ENCODE data around the gene NBEA.
"Not testable (repeated sequence)": the region's sequence is repeated elsewhere in the genome, so short reads cannot be mapped to it uniquely, and the experiment has no call there.

NBEA gene

DNA sequence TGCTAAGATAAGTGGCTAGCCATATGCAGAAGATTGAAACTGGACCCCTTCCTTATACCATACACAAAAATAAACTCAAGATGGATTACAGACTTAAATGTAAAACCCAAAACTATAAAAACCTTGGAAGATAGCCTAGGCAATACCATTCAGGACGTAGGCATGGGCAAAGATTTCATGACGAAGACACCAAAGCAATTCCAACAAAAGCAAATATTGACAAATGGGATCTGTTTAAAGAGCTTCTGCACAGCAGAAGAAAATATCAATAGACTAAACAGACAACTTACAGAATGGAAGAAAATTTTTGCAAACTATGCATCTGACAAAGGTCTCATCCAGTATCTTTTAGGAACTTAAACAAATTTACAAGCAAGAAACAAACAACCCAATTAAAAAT, 466.2 kb downstream of the NBEA start:
- DNase-seq, result not testable (repeated sequence)

DNA sequence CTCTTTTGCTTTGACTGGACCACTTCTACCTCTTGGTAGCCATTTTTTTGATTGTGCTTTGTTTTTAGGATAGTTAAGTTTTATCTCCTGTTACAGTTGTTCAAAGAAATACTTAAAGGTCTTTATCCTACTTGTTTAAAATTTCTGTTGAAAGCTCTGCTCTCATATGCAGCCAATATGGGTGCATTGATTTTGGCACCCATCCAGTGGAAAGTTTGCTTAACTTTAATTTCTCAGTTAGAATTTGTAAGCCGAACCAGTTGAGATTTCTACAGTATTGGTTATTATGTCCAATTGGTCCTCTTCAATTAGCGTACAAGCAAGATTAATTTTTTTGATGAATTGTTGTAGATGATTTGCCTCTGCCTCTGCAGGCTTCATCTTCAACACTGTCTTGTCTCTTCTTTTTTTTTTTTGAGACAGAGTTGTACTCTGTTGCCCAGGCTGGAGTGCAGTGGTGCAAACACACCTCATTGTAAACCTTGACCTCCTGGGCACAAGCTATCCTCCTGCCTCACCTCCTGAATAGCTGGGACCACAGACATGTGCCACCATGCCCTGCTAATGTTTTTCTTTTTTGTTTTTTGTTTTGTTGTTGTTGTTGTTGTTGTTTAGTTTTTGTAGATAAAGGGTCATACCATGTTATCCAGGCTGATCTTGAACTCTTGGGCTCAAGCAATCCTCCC, 469.1 kb downstream of the NBEA start:
- no peak for DNase-seq

DNA sequence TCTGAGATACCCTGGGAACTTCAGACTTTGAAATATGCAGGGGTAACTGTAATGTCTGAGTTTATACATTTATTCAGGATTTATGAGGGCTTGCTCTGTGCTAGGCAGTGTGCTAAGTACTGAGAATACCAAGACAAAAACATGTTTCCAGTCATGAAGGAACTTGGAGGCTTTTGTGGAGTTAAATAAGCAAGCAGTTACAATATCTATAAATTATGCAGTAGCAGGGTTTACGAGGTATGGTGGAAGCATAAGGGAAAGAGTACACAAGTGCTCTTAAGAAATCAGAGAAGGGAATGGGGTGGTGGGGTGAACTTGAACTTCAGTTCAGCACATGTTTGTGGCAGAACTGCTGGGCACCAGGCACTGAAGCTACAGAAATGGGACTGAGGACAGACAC, 506.4 kb downstream of the NBEA start:
- DNase-seq, result no peak

DNA sequence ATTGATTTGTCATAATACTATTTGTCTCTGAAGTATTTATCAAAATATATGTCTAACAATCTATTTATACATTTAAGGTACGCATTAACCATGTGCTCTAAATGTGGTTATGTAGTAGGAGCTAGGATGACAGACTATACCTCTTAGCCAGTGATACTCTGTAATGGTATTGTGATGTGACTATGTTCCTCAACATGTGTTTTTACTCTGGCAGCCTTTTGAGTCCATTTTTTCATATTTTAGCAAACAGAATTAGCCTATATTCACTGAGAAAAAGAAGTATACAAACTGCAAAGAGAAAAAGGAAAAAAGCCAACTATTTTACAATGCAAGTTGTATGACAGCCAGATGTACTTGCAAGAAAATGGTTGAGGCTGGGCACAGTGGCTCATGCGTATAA, 507.8 kb downstream of the NBEA start:
- DNase-seq, result no peak

DNA sequence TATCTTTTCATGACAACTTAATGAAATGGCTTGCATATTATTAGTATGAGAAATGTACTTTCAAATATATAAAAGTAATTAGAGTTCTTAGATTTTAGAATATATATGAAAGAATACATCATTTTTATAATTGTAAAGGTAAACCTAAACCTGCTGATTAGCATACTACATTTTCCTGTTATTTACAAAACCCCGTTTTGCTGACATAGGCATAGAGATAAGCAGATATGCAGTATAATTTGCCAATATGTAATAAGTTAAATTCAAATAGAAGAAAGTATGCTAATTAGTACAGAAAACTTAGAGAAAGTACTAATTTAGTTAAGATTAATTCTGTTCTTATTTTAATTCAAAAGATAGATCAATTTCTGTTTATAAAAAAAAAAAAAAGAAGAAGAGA, 513.0 kb downstream of the NBEA start:
- no peak for DNase-seq

DNA sequence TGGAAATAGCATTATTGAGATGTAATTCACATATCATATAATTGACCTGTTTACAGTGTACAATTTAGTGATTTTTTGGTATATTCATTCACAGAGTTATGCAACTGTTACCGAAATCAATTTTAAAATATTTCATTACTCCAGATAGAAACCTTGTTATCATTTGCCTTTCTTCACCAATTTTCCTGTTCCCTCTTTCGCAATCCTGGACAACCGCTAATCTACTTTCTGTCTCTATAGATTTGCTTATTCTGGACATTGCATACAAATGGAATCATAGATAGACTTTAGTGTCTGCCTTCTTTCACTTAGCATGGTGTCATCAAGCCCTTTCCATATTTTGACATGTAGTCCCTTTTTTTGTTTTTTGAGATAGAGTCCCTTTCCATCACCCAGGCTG, 515.2 kb downstream of the NBEA start:
- no peak for DNase-seq

DNA sequence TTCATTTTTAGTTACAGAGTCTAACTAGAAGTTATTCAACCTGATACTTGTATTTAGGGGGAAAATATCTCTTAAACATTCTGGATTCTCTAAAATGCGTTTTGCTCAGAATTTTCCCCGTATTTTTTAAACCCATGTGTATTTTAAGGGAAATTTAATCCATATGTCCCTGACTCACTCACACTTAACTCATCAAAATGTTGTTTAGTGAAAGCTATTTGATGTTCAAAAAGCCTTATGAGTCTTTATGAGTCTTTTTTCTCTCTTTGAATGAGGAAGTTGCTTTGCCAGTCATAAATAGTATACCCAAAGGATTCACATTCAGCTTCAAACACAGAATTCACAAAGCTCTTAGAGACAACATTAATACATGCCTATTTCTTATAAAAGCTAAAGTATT, 518.0 kb downstream of the NBEA start:
- DNase-seq, result no peak

DNA sequence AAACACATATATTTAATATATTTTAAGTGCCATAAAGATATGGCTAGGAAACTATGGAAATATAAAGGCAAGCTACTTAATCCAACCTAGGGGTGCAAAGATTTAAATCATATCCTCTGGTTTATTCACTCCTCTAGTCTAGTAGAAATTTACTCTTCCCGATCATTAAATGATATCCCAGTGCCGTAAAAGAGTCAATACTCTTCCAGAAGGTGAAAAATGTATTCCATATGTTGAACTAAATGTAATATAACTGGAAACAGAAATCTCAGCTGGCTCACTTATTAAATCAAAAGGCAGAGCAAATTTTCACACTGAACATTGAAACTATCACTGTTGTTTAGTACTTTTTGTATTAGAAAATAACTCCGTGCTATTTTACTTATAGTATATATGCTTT, 523.3 kb downstream of the NBEA start:
- DNase-seq, result no peak

DNA sequence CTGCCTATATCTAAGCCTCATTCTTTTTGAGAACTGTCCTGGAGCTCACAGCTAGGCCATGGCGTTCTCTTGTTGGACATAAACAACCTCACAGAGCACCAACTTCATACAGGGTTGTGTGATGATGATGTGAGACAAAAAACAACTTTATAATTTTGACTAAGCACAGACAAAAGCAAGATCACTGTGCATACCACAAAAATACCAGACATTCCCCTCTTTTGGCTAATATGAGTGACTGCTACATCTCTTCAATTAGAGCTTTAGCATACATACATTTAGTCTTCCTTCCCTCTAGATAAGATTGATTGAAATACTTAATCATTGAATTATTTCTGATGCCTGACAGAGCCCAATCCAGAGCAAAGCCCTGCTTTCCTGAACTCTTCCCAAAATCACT, 526.1 kb downstream of the NBEA start:
- DNase-seq, result no peak

DNA sequence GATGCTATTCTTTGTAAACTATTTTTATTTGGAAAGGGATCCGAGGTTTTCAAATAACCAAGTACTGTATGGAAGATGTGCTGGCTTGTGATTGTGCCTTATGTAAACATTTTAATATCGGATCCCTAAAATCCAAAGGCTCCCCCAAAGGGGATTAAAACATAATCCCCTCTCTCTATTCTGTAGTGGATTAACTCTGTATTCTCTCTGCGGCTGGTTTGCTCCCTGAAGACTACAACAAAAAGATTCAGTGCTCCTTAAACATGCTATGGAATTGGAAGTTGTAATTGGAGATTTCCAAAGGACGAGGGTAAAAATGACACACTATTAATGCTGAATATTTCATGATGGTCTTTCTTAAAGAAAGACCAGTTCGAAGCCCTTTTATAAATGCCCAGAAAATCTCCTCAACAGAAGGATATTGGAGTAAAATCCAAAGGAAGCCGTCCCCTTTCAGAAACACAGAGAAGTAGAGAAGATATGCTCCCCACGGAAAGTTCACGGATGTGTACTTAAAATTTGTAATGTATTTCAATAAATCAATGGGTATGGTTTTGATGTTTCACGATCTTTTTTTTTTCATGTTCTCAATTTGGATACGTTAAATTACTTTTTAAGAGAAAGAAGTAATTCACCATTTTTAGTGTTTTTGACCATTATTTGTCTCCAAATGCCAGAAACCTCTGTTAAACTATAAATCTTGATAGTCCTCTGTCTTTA, 527.9 kb downstream of the NBEA start:
- DNase-seq, result no peak

DNA sequence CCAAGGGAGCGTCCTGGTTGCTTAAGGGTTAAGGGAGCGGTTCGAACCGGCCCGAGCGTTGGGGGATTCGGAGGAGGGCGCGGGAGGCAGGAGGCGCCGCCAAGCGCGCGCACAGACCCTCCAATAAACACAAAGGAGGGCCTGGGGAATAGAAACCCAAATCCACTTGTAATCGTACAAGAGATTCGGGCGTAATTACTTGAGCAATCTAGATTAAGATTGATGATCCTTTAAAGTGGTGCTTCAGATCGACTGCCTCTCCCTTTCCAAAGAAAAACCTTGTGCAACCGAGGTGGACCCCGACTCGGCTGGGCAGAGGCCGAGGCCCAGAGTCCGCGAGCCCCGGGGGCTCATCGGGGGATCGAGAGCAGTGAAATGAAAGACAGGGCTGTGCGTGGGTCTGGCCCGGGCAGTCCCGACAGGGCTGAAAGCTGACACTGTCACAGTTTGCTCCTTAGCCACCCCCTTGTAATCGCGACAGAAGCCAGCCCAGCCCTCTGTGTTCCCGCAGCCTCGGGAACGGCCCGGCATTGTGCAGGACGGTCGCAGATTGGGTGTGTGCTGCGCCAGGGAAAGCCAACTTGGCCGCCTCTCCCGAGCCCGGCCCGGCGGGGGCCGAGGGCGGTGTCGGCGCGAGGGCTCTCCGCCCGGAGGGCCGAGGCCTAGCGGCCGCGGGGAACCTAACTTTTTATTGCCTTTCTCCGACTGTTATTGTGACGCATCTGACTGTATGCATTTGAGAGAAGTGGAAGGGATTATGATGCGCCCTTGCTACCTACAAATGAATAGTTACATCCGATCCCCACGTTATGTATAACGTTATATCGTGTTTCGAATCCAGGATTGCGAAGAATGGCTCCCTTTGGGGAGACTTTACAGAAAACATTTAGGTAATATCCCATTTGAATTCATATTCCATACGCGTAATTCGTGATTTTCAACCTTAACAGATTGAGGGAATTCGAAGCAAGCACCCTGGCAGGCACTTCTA, 528.9 kb downstream of the NBEA start:
- DNase-seq, result no peak

DNA sequence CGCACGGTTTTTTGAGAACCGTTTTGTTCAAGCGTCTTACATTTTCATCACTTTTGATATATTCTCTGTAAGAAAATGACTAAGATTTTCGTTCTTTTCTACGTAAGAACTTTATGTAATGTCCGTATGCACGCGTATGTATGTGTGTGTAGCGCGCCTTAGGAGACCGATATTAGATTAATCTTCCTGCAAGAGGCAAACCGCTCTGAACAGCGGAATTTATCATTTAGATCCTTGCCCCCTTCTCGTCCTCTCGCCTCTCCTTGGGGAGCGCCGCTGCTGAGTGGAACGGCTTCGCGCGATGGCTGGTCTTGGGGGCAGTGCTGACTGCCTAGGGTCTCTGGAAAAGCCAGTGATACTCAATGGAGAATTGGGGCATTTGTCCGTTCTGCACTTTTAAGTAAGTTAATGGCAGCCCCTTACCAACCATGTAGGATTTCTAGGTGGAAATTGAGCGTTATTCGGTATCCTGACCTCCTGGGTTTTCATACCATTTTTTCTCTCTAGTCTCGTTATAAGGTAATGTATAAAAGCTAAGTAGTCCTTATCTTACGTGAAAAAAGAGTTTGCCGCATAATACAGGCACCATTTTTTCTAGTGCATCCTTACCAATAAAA, 529.7 kb downstream of the NBEA start:
- no peak for DNase-seq

DNA sequence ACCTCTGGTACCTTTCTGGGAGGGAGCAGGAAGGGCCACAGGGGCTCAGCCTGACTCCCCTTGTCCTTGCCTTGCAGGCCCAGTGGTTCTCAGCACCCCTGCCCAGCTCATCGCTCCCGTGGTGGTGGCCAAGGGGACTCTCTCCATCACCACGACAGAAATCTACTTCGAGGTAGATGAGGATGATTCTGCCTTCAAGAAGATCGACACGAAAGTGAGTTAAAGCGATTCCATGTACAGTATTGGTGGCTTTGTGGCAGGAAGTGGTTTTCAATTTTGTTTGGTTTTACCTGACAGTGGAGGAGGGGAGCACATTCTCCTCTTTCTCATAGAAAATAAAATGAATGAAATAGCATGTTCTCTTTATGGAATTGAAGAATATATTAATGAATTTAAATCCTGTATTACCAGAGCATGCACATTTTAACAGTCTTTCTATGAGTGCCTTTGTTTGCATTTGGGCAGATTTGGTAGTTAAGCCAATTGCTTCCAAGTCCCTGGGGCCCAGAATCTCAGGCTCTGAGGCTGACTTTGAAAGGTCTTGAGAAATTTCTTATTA, 530.3 kb downstream of the NBEA start:
- no peak for DNase-seq

DNA sequence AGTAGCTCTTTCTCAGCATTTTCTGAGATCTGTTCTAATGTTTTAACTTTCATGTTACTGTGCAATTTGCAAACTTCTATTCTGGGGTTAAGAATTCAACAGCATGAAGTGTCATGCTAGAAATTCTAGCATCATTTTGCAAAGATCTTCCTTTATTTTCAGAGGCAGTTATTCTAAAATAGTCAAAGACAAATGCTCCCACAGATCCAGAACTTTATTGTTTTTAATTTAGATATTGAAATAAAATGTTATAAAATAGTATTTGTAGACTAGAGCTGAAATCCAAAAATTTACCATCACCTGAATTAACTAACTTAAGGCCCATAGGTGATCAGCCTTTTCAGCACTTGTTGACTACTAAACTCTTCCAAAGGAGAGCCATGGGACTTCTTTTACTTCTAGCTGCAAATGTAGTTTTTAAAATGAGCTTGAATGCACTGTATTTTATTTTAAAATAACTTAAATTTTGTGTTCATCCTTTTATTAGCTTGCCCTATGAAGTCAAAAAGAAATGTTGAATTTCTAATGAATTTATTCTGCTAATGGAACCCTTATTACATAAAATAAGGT, 531.2 kb downstream of the NBEA start:
- DNase-seq, result no peak

DNA sequence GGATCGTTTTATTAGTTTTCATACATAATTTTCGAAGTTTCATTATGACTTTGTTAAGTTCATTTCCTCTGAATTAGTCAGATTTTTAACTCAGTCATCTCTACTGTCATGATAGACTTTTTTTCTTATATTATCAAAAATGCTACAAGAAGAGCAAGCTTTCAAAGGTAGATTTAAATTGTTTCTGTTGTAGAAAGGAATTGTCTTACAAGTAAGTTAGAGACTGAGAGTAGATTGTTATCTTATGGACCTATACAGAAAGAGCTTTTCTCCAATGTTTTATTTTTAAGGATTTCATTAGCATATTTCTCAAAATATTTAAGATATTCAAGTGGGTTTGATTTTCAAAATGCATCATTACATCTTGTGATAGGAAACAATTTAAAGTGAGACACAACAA, 531.7 kb downstream of the NBEA start:
- DNase-seq, result no peak

DNA sequence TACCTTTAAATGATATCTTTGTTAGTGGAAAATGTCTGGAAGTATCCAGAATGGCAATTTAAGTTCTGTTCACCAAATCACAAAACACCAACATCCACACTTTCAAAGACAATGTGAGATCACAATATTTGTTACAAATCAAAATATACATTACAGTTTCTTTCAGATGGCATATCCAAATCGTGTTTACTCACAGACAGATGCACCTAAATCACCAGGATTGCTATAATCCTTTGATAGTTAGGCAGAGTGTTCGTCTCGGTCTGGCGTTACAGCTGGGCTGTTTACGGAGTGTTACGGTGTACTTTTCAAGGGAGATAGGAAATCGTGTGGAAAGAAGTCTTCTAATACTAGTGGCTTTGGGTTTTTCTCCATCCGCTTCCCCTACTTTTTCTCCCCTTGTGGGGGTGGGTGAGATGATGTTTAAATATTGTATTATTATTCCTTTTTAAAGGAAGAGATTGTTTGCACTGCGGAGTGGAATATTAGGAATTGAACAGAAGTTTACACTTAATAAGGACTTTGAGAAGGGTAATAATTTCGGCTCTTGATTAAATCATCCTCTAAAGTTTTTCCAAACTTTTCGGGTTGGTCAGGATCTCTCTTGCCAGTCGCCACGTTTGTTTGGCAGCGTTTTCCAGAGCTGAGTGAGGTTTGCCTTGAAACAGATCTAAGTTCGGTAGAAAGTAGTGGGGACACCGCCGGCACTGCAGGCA, 532.6 kb downstream of the NBEA start:
- DNase-seq, result no peak

DNA sequence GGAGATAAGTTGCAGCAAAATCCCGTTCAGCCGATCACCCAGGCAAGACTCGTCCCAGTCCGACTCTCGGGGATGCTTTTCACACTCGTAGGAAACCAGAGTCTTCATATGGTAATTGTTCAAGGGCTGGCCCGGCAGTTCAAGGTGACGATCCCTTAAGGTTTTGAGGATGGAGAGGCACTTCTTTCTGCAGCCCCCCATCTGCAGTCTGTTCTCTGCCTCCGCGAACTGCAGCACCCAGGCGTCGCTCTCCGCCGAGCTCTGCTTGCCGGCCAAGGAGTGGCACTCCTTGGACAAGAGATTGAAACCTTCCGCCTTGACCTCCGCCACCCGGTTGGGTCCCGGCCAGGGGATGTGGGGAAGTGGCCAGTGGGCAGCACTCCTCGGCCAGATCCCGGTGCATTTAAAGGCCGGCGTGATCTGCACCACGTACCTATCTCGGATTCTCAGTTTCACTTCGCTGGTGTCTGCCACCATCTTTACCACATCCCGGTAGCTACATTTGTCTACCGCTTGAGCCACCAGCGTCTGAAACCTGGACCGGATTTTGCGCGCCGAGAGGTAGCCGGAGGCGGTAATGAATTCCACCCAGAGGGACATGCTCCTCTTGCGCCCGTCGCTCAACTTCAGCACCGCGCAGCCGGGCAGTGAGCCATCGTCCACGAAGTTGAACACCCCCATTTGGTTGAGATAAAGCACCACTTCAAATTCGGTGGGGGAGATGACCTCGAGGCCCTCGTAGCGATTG, 533.3 kb downstream of the NBEA start:
- no peak for DNase-seq

DNA sequence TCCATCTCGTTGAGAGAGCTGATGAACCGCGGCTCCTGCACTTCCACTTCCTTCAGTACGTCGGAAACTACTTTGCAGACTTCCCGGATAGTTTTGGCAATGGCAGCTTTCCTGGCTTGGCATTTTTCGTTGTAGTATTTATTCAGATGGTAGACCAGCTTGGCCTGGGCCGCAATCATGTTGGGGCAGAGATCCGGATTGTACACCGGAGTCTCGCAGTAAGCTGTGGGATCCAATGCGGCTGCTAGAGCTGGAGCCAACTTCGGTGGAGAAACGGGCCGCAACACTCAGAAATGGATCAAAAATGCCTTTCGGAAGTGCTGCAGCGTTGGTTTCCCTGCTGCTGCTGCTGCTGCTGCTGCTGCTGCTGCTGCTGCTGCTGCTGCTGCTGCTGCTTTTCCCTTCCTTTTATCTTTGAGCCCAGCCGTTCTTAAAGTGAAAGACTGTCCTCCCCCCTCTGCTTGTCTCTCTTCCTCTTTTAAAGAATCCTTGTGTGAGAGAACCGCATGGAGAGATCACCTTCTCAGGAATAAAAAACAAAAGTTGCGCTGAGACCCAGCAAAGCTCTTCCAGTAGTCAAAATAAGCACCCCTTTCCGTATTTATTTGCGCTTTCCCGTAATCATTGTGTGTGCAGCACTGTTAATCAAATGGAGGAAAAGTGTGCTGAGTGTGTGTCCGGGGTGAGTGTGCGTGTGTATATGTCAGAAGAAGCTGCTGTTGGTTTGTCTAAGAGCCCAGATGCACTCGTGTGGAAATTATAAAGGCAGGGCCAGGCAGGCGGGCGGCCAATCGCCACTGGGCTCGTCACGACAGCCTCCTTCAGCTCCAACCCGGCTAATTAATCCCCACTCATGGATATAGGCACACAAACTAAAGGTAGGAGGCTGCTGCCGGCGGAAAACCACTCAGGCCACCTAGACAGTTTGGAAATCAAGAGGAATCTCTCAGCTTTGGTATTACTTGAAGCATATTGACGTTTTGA, 534.2 kb downstream of the NBEA start, which contains the start of gene MAB21L1:
Gene MAB21L1, minus strand, starts transcription at position 730 of the 984 bp plus-strand sequence. Its CDS starts 551 bp downstream, at position 179.
- no peak for DNase-seq

DNA sequence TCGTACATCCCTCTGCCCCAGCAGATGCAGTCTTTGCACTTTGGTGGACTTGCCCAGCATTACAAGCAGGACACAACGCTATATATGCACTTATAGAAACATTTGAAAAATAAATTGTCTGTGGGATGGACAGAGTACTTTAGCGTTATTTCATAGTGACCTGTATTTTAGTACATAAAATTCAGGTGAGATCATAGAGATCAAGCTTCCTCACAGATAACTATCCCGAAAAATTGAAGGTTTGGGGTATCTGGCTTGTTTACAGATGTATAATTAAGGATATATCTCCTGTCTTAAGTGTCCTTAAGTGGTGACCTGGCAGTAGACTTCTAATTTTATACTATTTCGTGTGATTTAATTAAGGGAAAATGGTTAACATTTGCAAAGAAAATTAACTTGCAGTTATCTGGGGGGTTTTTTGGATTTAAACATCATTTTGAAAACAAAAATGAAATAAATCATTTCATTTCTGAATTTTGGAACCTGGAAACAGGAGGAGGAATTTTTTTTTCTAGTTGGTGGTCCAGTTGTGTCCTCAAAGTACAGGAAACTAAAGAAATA, 535.4 kb downstream of the NBEA start:
- DNase-seq, result no peak
